ENCODE measurements around the gene PMM1.

DNA sequence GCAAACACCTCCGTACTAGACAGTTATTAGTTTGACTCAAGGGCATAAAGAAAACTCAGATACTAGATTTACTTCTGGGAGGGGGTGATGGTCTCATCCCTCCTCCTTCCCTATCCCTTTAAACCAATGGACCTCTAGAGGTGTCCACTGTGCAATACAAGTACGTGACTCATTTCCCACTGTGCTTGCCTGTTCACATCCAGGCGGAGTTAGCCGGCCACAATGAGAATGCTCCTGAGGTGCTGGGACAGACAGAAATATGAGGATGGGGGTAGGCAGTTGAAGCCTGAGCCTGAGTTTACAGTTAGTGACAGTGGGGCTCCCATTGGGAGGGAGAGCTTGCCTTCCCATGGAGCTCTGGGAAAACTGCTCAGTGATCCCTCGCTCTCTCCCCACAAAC lies 8.4 kb upstream of the PMM1 start:
- TF ChIP-seq, protein P1, sequence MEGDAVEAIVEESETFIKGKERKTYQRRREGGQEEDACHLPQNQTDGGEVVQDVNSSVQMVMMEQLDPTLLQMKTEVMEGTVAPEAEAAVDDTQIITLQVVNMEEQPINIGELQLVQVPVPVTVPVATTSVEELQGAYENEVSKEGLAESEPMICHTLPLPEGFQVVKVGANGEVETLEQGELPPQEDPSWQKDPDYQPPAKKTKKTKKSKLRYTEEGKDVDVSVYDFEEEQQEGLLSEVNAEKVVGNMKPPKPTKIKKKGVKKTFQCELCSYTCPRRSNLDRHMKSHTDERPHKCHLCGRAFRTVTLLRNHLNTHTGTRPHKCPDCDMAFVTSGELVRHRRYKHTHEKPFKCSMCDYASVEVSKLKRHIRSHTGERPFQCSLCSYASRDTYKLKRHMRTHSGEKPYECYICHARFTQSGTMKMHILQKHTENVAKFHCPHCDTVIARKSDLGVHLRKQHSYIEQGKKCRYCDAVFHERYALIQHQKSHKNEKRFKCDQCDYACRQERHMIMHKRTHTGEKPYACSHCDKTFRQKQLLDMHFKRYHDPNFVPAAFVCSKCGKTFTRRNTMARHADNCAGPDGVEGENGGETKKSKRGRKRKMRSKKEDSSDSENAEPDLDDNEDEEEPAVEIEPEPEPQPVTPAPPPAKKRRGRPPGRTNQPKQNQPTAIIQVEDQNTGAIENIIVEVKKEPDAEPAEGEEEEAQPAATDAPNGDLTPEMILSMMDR (conservative IDR thresholded peaks at IDR 0.05; ENCODE audit: low read depth, low read length) = no peak
- TF ChIP-seq EZH2 (IDR thresholded peaks at IDR 0.05; ENCODE audit: low read length, unreplicated experiment) (no peak), EZH2phosphoT487 (IDR thresholded peaks at IDR 0.05; ENCODE audit: borderline replicate concordance, low read length) (no peak)

Data from PC-3 (cell line).